ENCODE data around the gene LYG1.
"Not testable (repeated sequence)": the region's sequence is repeated elsewhere in the genome, so short reads cannot be mapped to it uniquely, and the experiment has no call there.

Gene LYG1

DNA sequence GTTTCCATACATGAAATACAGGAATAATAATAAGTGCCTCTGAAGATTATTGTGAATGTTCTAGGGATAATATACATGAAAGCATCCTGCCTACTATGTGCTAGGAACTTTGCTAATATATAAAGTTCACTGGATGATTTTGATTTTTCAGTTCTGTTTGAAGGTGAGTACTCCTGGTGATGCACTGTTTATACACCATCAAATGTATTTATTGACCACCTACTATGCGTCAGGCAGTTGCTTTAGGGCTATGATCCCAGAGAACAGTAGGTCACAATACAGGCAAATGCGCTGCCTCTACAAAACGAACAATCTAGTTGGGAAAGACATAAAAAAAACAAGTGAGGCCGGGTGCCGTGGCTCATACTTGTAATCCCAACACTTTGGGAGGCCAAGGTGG, 24.4 kb upstream of the LYG1 start:
- Histone ChIP-seq H3K9me3 (ENCODE audit: control insufficient read depth, insufficient read depth, low read length) (no peaks in the 10 kb centered on the region), H3K4me1 (ENCODE audit: control insufficient read depth, insufficient read depth, low read length) (no peaks in the 10 kb centered on the region), H3K9ac (ENCODE audit: low read depth, low read length) (no peak overlapping the region), H3K4me3 (ENCODE audit: low read depth, low read length) (no peak overlapping the region), H3K27me3 (ENCODE audit: control insufficient read depth, insufficient read depth, low read length) (no peaks in the 10 kb centered on the region), H3K36me3 (ENCODE audit: control insufficient read depth, insufficient read depth, low read length) (peaks cover 20% of the 10 kb centered on the region)

GRCh38 chr2:99317873-99318200, 16.8 kb upstream of the LYG1 start:
- peaks cover 21% of the 10 kb centered on the region for H3K36me3 ChIP-seq (ENCODE audit: control insufficient read depth, insufficient read depth, low read length)
- H3K9ac ChIP-seq (ENCODE audit: low read depth, low read length); H3K27me3 ChIP-seq (ENCODE audit: control insufficient read depth, insufficient read depth, low read length); H3K9me3 ChIP-seq (ENCODE audit: control insufficient read depth, insufficient read depth, low read length); H3K4me3 ChIP-seq (ENCODE audit: low read depth, low read length); H3K4me1 ChIP-seq (ENCODE audit: control insufficient read depth, insufficient read depth, low read length): not testable (repeated sequence)

GRCh38 chr2:99317161-99317872, 16.3 kb upstream of the LYG1 start:
- Histone ChIP-seq H3K4me3 (ENCODE audit: low read depth, low read length) (no peak overlapping the region), H3K9ac (ENCODE audit: low read depth, low read length) (no peak overlapping the region), H3K27me3 (ENCODE audit: control insufficient read depth, insufficient read depth, low read length) (no peaks in the 10 kb centered on the region), H3K9me3 (ENCODE audit: control insufficient read depth, insufficient read depth, low read length) (no peaks in the 10 kb centered on the region), H3K4me1 (ENCODE audit: control insufficient read depth, insufficient read depth, low read length) (no peaks in the 10 kb centered on the region), H3K36me3 (ENCODE audit: control insufficient read depth, insufficient read depth, low read length) (peaks cover 21% of the 10 kb centered on the region)

DNA sequence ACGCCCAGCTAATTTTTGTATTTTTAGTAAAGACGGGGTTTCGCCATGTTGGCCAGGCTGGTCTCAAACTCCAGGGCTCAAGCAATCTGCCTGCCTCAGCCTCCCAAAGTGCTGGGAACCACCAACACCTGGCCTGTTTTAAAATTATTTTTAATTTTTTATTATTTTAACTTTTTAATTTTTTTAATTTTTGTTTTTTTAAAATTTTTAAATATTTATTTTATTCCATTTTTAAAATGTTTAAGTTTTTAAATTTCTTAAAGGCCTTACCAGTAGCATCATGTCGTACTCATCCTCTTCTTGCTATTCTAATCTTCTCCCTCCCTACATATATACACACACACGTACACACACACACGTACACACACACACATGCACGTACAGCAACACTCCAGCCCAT, 1.4 kb downstream of the LYG1 start:
- Histone ChIP-seq H3K27me3 (ENCODE audit: control insufficient read depth, insufficient read depth, low read length) (no peaks in the 10 kb centered on the region), H3K4me3 (ENCODE audit: low read depth, low read length) (no peak overlapping the region), H3K9me3 (ENCODE audit: control insufficient read depth, insufficient read depth, low read length) (no peaks in the 10 kb centered on the region), H3K4me1 (ENCODE audit: control insufficient read depth, insufficient read depth, low read length) (no peaks in the 10 kb centered on the region), H3K36me3 (ENCODE audit: control insufficient read depth, insufficient read depth, low read length) (no peaks in the 10 kb centered on the region), H3K9ac (ENCODE audit: low read depth, low read length) (no peak overlapping the region)

DNA sequence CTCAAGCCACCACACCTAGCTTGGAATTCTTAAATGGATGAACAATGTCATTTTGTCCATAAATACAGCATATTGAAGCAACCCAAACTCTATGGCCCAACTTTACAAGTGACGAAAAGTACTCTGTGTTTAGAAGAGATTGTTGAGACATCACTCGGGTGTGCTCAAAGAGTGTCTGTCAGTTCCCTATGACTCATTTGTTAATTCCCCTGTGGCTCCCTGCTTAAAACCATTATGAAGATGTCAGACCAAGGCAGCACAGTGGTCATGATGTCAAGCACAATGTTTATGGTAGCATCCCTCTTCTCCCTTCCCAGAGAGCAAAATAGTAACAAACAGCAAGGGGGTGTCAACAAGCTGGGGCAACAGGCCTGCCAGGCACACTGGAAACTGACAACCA, 3.0 kb downstream of the LYG1 start:
- Histone ChIP-seq H3K36me3 (ENCODE audit: control insufficient read depth, insufficient read depth, low read length) (no peaks in the 10 kb centered on the region), H3K4me3 (ENCODE audit: low read depth, low read length) (no peak overlapping the region), H3K27me3 (ENCODE audit: control insufficient read depth, insufficient read depth, low read length) (no peaks in the 10 kb centered on the region), H3K4me1 (ENCODE audit: control insufficient read depth, insufficient read depth, low read length) (no peaks in the 10 kb centered on the region), H3K9ac (ENCODE audit: low read depth, low read length) (no peak overlapping the region), H3K9me3 (ENCODE audit: control insufficient read depth, insufficient read depth, low read length) (no peaks in the 10 kb centered on the region)

- H3K9me3 ChIP-seq (ENCODE audit: control insufficient read depth, insufficient read depth, low read length): no peaks in the 10 kb centered on the region
- H3K4me1 ChIP-seq (ENCODE audit: control insufficient read depth, insufficient read depth, low read length): peaks cover 5% of the 10 kb centered on the region
- no peaks in the 10 kb centered on the region for H3K36me3 ChIP-seq (ENCODE audit: control insufficient read depth, insufficient read depth, low read length)
- no peak overlapping the region for H3K9ac ChIP-seq (ENCODE audit: low read depth, low read length)
- H3K27me3 ChIP-seq (ENCODE audit: control insufficient read depth, insufficient read depth, low read length): no peaks in the 10 kb centered on the region
- no peak overlapping the region for H3K4me3 ChIP-seq (ENCODE audit: low read depth, low read length)
Observed at GRCh38 chr2:99285526-99285925, 15.5 kb downstream of the LYG1 start.

DNA sequence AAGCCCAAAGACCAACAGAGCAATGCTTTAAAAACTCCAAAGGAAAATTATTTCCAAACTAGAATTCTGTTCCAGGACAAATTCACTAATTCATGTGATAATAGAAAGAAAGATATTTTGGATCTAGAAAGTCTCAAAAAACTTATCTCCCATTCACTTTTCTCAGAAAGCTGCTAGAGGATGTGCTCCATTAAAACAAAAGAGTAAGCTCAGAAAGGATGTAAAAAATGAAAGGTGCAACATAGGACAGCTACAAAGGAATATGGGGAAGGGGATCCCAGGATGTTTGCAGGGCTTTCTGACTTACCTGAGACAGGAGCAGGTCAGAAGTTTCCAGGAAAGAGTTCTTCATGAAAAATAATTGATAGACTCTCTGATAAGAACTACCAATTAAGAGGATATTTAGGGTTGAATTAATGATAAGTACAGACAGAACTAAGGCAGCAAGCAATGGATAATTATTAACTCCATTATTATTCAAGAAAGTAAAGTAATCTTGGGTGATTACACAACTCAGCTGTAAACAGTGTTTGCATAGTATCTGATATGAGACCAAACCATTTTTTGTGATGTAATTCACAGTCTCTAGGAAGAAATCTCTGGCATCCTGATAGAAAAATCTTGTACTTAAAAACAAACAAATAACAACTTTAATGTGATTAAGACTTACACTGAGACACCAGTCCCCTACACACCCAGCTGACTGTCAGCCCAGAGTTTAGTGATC, 20.9 kb downstream of the LYG1 start:
- peaks cover 5% of the 10 kb centered on the region for H3K4me1 ChIP-seq (ENCODE audit: control insufficient read depth, insufficient read depth, low read length)
- no peaks in the 10 kb centered on the region for H3K9me3 ChIP-seq (ENCODE audit: control insufficient read depth, insufficient read depth, low read length)

GRCh38 chr2:99278793-99279291, 22.2 kb downstream of the LYG1 start:
- Histone ChIP-seq H3K4me1 (ENCODE audit: control insufficient read depth, insufficient read depth, low read length) (peaks cover 5% of the 10 kb centered on the region), H3K27me3 (ENCODE audit: control insufficient read depth, insufficient read depth, low read length) (no peaks in the 10 kb centered on the region), H3K4me3 (ENCODE audit: low read depth, low read length) (no peak overlapping the region), H3K9me3 (ENCODE audit: control insufficient read depth, insufficient read depth, low read length) (no peaks in the 10 kb centered on the region), H3K9ac (ENCODE audit: low read depth, low read length) (no peak overlapping the region), H3K36me3 (ENCODE audit: control insufficient read depth, insufficient read depth, low read length) (no peaks in the 10 kb centered on the region)

More for the DNA sequence above, 20.9 kb downstream of the LYG1 start:
- Histone ChIP-seq H3K9ac (ENCODE audit: low read depth, low read length) (no peak overlapping the region), H3K36me3 (ENCODE audit: control insufficient read depth, insufficient read depth, low read length) (no peaks in the 10 kb centered on the region), H3K27me3 (ENCODE audit: control insufficient read depth, insufficient read depth, low read length) (no peaks in the 10 kb centered on the region), H3K4me3 (ENCODE audit: low read depth, low read length) (no peak overlapping the region)

- not testable (repeated sequence) for H3K4me3 ChIP-seq (ENCODE audit: low read depth, low read length); H3K36me3 ChIP-seq (ENCODE audit: control insufficient read depth, insufficient read depth, low read length); H3K9ac ChIP-seq (ENCODE audit: low read depth, low read length); H3K27me3 ChIP-seq (ENCODE audit: control insufficient read depth, insufficient read depth, low read length); H3K9me3 ChIP-seq (ENCODE audit: control insufficient read depth, insufficient read depth, low read length); H3K4me1 ChIP-seq (ENCODE audit: control insufficient read depth, insufficient read depth, low read length)
Observed at GRCh38 chr2:99278195-99278765, 22.7 kb downstream of the LYG1 start.

GRCh38 chr2:99275882-99276281, 25.1 kb downstream of the LYG1 start:
- Histone ChIP-seq H3K4me1 (ENCODE audit: control insufficient read depth, insufficient read depth, low read length) (peaks cover 2% of the 10 kb centered on the region), H3K4me3 (ENCODE audit: low read depth, low read length) (no peak overlapping the region), H3K36me3 (ENCODE audit: control insufficient read depth, insufficient read depth, low read length) (no peaks in the 10 kb centered on the region), H3K9ac (ENCODE audit: low read depth, low read length) (no peak overlapping the region), H3K27me3 (ENCODE audit: control insufficient read depth, insufficient read depth, low read length) (no peaks in the 10 kb centered on the region), H3K9me3 (ENCODE audit: control insufficient read depth, insufficient read depth, low read length) (peaks cover under 1% of the 10 kb centered on the region)

- H3K9me3 ChIP-seq (ENCODE audit: control insufficient read depth, insufficient read depth, low read length): no peaks in the 10 kb centered on the region
- no peak overlapping the region for H3K9ac ChIP-seq (ENCODE audit: low read depth, low read length)
- H3K4me3 ChIP-seq (ENCODE audit: low read depth, low read length): no peak overlapping the region
- no peaks in the 10 kb centered on the region for H3K4me1 ChIP-seq (ENCODE audit: control insufficient read depth, insufficient read depth, low read length)
- H3K27me3 ChIP-seq (ENCODE audit: control insufficient read depth, insufficient read depth, low read length): no peaks in the 10 kb centered on the region
- H3K36me3 ChIP-seq (ENCODE audit: control insufficient read depth, insufficient read depth, low read length): no peaks in the 10 kb centered on the region
Observed at GRCh38 chr2:99261242-99261641, 39.8 kb downstream of the LYG1 start.

DNA sequence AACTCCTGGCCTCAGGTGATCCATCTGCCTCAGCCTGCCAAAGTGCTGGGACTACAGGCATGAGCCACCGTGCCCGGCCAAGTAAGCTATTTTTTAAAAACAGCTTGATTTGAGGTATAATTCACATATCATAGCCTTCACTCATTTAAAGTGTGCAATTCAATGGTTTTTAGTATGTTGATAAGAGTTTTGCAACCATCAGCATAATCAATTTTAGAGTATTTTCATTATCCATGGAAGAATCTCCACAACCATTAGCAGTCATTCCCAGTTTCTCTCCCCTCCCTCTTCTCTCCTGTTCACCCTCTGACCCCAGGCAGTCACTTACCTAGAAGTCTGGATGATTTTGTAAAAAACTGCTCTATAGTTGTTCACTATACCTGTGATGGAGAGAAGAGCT, 40.8 kb downstream of the LYG1 start:
- no peaks in the 10 kb centered on the region for H3K4me1 ChIP-seq (ENCODE audit: control insufficient read depth, insufficient read depth, low read length)
- no peaks in the 10 kb centered on the region for H3K9me3 ChIP-seq (ENCODE audit: control insufficient read depth, insufficient read depth, low read length)
- no peak overlapping the region for H3K4me3 ChIP-seq (ENCODE audit: low read depth, low read length)
- no peaks in the 10 kb centered on the region for H3K36me3 ChIP-seq (ENCODE audit: control insufficient read depth, insufficient read depth, low read length)
- no peaks in the 10 kb centered on the region for H3K27me3 ChIP-seq (ENCODE audit: control insufficient read depth, insufficient read depth, low read length)
- H3K9ac ChIP-seq (ENCODE audit: low read depth, low read length): no peak overlapping the region
